Measurements from ENCODE around the gene TXNL4A.
A peak's percentile ranks its signal among the peaks of the same experiment; 100 is the strongest.

Gene TXNL4A

GRCh38 chr18:79965119-79965902 is 23.1 kb downstream of the TXNL4A start:
- TF ChIP-seq CTCF (IDR thresholded peaks at IDR 0.05; ENCODE audit: low read depth, low read length), result no peak
- in situ Hi-C loops (cut with HindIII; ENCODE audit: low sequenced_read_pairs), result no loop called here
- peak; percentile 66 for DNase-seq (ENCODE audit: low read depth, low spot score)
- peak overlapping the region; percentile 43 for H3K4me3 ChIP-seq (ENCODE audit: low read depth, low read length)

- no peak for DNase-seq (ENCODE audit: low read depth, low spot score)
- in situ Hi-C loops (cut with HindIII; ENCODE audit: low sequenced_read_pairs), result no loop called here
- peak within 1 kb of the TSS; percentile 43 for H3K4me3 ChIP-seq (ENCODE audit: low read depth, low read length)
- TF ChIP-seq CTCF (IDR thresholded peaks at IDR 0.05; ENCODE audit: low read depth, low read length), result peak; percentile 9
Measured at GRCh38 chr18:79964330-79965118, 23.8 kb downstream of the TXNL4A start, which contains the start of gene HSBP1L1. Gene HSBP1L1, plus strand, starts transcription at chr18:79964643. Its CDS starts 93 bp downstream, at chr18:79964736.

GRCh38 chr18:79963658-79964329 is 24.6 kb downstream of the TXNL4A start:
- peak overlapping the region; percentile 43 for H3K4me3 ChIP-seq (ENCODE audit: low read depth, low read length)
- in situ Hi-C loops (cut with HindIII; ENCODE audit: low sequenced_read_pairs), result no loop called here
- no peak for TF ChIP-seq CTCF (IDR thresholded peaks at IDR 0.05; ENCODE audit: low read depth, low read length)
- no peak for DNase-seq (ENCODE audit: low read depth, low spot score)

GRCh38 chr18:79962835-79963657 is 25.3 kb downstream of the TXNL4A start:
- DNase-seq (ENCODE audit: low read depth, low spot score), result no peak
- TF ChIP-seq CTCF (IDR thresholded peaks at IDR 0.05; ENCODE audit: low read depth, low read length), result no peak
- H3K4me3 ChIP-seq (ENCODE audit: low read depth, low read length), result no peak overlapping the region
- in situ Hi-C loops (cut with HindIII; ENCODE audit: low sequenced_read_pairs), result no loop called here

DNA sequence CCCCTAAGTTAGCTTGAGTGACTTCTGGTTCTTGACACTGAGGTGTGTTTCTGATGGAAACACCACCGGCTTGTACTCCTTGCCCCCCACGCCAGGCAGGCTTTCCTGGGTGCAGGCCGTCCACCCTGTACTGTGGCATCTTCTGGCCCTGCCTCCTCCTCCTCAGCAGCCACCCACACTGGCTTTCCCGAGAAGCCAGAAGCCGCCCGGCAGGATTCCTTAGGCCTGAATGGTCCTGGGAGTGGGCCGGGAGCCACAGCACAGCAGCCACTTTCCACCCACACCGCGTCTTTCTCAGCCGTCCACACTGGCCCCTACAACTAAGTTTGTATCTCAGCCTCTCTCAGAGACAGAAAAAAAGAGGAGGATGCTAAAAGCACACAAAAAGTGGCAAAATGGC is 26.1 kb downstream of the TXNL4A start:
- no peak overlapping the region for H3K4me3 ChIP-seq (ENCODE audit: low read depth, low read length)
- DNase-seq (ENCODE audit: low read depth, low spot score), result peak; percentile 37
- in situ Hi-C loops (cut with HindIII; ENCODE audit: low sequenced_read_pairs), result no loop called here
- TF ChIP-seq CTCF (IDR thresholded peaks at IDR 0.05; ENCODE audit: low read depth, low read length), result no peak
